Hepatocyte (in vitro differentiated cells): ENCODE results near the gene RASEF. TPM values are rescaled to one million over a fixed set of nuclear protein-coding genes. Genes with fewer than 3 reads are reported as not detected.

Experiments used
- DNase-seq: peaks from one replicate; pipeline ENCODE4 v3.0.0-alpha.2; 2016; ENCODE audit warnings: low spot score
- H2AFZ ChIP-seq: fragments of 200-600 bp; sonication (generic); 2 replicates; pipeline ENCODE4 v1.6.0; 2016; ENCODE audit warnings: antibody characterized with exemption, mild to moderate bottlenecking
- H3K27ac ChIP-seq: fragments of 200-600 bp; sonication (generic); 2 replicates; pipeline ENCODE4 v1.5.1; 2016; ENCODE audit warnings: mild to moderate bottlenecking
- H3K27me3 ChIP-seq: fragments of 200-600 bp; sonication (generic); 2 replicates; pipeline ENCODE4 v1.6.1; 2016
- H3K36me3 ChIP-seq: fragments of 200-600 bp; sonication (generic); replicated peaks from 2 replicates; pipeline ENCODE4 v1.5.1; 2016; ENCODE audit warnings: low read depth; ENCODE audit not compliant: insufficient read depth
- H3K4me1 ChIP-seq: fragments of 200-600 bp; sonication (generic); 2 replicates; pipeline ENCODE4 v1.5.1; 2016; ENCODE audit warnings: mild to moderate bottlenecking, moderate library complexity; ENCODE audit not compliant: insufficient read depth
- H3K4me2 ChIP-seq: fragments of 200-600 bp; sonication (generic); 2 replicates; pipeline ENCODE4 v1.6.0; 2016
- H3K4me3 ChIP-seq: fragments of 200-600 bp; sonication (generic); 2 replicates; pipeline ENCODE4 v1.5.1; 2016; ENCODE audit warnings: mild to moderate bottlenecking
- H3K79me2 ChIP-seq: fragments of 200-600 bp; sonication (generic); 2 replicates; pipeline ENCODE4 v1.6.0; 2017; ENCODE audit warnings: mild to moderate bottlenecking
- H3K9me2 ChIP-seq: fragments of 200-600 bp; sonication (generic); replicated peaks from 2 replicates; pipeline ENCODE4 v1.6.0; 2017; ENCODE audit warnings: mild to moderate bottlenecking; ENCODE audit not compliant: insufficient read depth
- H3K9me3 ChIP-seq: fragments of 200-600 bp; sonication (generic); 2 replicates; pipeline ENCODE4 v1.5.1; 2016; ENCODE audit warnings: low read depth, mild to moderate bottlenecking
- H4K20me1 ChIP-seq: fragments of 200-600 bp; sonication (generic); 2 replicates; pipeline ENCODE4 v1.6.0; 2016; ENCODE audit warnings: mild to moderate bottlenecking; ENCODE audit not compliant: insufficient read depth, poor library complexity, severe bottlenecking
- CTCF ChIP-seq: fragments of 200-600 bp; sonication (generic); IDR thresholded peaks from 2 replicates; pipeline ENCODE4 v1.5.1; 2016; ENCODE audit warnings: antibody characterized with exemption, mild to moderate bottlenecking; ENCODE audit not compliant: poor library complexity
- EZH2 ChIP-seq: fragments of 200-600 bp; sonication (generic); IDR thresholded peaks from 2 replicates; pipeline ENCODE4 v1.6.1; 2016; ENCODE audit warnings: antibody characterized with exemption, mild to moderate bottlenecking, borderline replicate concordance
- EZH2phosphoT487 ChIP-seq: fragments of 200-600 bp; sonication (generic); IDR thresholded peaks from one replicate; pipeline ENCODE4 v1.6.1; 2018; ENCODE audit warnings: antibody characterized with exemption, mild to moderate bottlenecking, low read depth, moderate library complexity; ENCODE audit not compliant: unreplicated experiment, severe bottlenecking
- WGBS: methylation state at CpG from one replicate; pipeline ENCODE4 v1.1.6; 2016; ENCODE audit warnings: low lambda C conversion rate; ENCODE audit errors: missing lambda C conversion rate; 5-methylcytosine and 5-hydroxymethylcytosine counted together
- polyA plus RNA-seq: library from polyadenylated mRNA; unstranded; fragments of >200 nt; fragmentation: Nextera tagmentation; extraction: Ambion mirVana; gene quantifications from 2 replicates; pipeline ENCODE4 v1.2.1, GENCODE V29; 2016
- total RNA-seq: library from RNA; depleted of rRNA; stranded (reverse); fragments of >200 nt; gene quantifications from 2 replicates; pipeline ENCODE4 v1.2.3, GENCODE V29; 2014

Gene RASEF
- total and polyA plus RNA-seq, 2 experiments from 2014 or later = 11.1 to 18.9 TPM

DNA sequence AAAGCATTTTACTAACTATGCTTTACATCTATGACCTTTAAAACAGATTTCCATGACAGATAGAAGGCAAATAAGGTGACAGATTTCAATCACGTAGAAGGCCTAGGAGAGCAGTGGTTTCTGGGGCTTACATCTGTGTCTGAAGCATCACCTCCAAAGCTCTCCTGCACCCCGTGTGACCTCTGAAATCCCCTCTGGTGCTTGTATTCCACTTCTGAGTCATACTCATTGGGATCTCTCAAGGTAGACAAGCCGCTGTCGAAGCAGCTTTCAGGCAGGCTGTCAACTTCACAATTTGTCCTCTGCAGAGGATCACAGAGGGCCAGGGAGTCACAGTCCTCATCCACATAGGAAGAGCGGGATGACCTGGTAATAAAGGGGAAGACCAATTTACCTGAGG, 62.2 kb downstream of the RASEF start:
- Histone ChIP-seq H2AFZ (no peak overlapping the region), H3K9me3 (no peaks in the 10 kb centered on the region), H3K79me2 (no peaks in the 10 kb centered on the region), H3K4me1 (no peaks in the 10 kb centered on the region), H3K27me3 (no peaks in the 10 kb centered on the region), H3K9me2 (no peaks in the 10 kb centered on the region), H3K4me2 (no peak overlapping the region), H3K36me3 (no peaks in the 10 kb centered on the region), H3K27ac (no peak overlapping the region), H3K4me3 (no peak overlapping the region), H4K20me1 (no peaks in the 10 kb centered on the region)
- TF ChIP-seq EZH2 (no peak), CTCF (no peak), EZH2phosphoT487 (no peak)
- no peak for DNase-seq
- 77% methylated on average over 5 of the region's 5 CpGs for WGBS

DNA sequence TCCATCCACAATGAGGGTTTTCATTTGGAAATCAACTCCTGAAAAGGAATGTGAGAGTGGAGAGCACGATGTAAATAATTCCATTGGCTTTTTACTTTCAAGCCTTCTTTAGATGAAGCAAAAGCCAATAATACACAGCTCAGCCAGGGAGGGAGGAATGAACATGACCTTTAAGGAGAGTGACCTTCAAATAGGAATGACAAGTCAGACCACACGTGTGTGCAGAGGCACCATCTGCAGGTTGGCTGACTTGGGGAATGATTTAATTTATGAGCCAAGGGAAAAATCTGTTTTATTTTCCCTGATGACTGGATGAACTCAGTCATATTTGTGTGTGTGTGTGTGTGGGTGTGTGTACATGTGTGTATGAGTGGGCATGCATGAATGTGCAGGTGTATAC, 64.5 kb downstream of the RASEF start:
- Histone ChIP-seq H3K9me2 (no peaks in the 10 kb centered on the region), H3K79me2 (no peaks in the 10 kb centered on the region), H4K20me1 (no peaks in the 10 kb centered on the region), H3K27ac (no peak overlapping the region), H3K4me1 (no peaks in the 10 kb centered on the region), H3K27me3 (no peaks in the 10 kb centered on the region), H2AFZ (no peak overlapping the region), H3K9me3 (no peaks in the 10 kb centered on the region), H3K36me3 (no peaks in the 10 kb centered on the region), H3K4me3 (no peak overlapping the region), H3K4me2 (no peak overlapping the region)
- no peak for TF ChIP-seq CTCF
- TF ChIP-seq EZH2phosphoT487 = no peak
- no peak for TF ChIP-seq EZH2
- DNase-seq = no peak
- 64% methylated on average over 2 of the region's 2 CpGs for WGBS

DNA sequence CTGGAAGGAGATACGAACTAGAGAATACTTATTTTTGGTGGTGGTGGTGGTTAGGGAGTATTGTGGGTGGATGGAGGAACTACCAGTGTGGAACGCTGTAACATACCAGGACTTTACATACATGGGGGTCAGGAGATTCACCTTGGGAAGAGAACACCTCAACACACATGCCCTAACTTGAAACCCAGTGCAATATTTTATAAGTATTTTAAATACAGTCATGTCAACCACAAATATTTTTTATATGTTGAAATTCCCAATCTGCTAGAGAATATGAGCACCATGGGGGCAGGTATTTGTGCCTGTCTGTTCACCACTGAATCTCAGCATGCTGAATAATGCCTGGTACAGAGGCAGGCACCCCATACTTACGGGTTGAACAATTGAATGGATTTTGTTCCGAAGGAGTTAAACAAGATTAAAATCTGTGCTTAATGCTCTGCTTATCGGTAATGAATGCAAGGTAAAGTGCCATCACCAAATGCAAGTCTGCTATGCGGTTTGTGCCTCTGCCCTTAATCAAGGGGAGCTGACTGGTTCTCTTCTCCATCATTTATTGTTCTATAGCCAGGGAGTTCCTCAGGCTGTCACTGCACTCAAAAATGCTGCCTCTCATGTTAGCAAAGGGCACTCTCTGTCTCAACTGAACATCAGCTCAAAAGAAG, 65.3 kb downstream of the RASEF start:
- no peak overlapping the region for H3K27ac ChIP-seq
- H3K4me3 ChIP-seq = no peak overlapping the region
- H2AFZ ChIP-seq = no peak overlapping the region
- DNase-seq = no peak
- no peaks in the 10 kb centered on the region for H3K9me3 ChIP-seq
- WGBS = 95% methylated on average over 6 of the region's 6 CpGs
- H3K4me1 ChIP-seq = no peaks in the 10 kb centered on the region
- no peak overlapping the region for H3K4me2 ChIP-seq
- H3K79me2 ChIP-seq = no peaks in the 10 kb centered on the region
- TF ChIP-seq CTCF (no peak), EZH2 (no peak), EZH2phosphoT487 (no peak)
- no peaks in the 10 kb centered on the region for H4K20me1 ChIP-seq
- no peaks in the 10 kb centered on the region for H3K27me3 ChIP-seq
- H3K36me3 ChIP-seq = no peaks in the 10 kb centered on the region
- no peaks in the 10 kb centered on the region for H3K9me2 ChIP-seq
